Measurements from ENCODE around the gene ACSF2. TPM values are rescaled to one million over a fixed set of nuclear protein-coding genes. Genes with fewer than 3 reads are reported as not detected.

The ACSF2 gene
- total and polyA plus RNA-seq, 2 of the 13 experiments (the other 11 are each of a cell fraction or from before 2014, with no cell fraction given), result 87.3 to 109 TPM

- no peak for TF ChIP-seq DMTF1 (CRISPR knock-in tag; IDR thresholded peaks at IDR 0.05)
- peak; percentile 71 for TF ChIP-seq ZMYM3 (CRISPR knock-in tag; IDR thresholded peaks at IDR 0.05)
- TF ChIP-seq ZNF652 (CRISPR knock-in tag; IDR thresholded peaks at IDR 0.05; ENCODE audit: borderline replicate concordance, low read depth), result peak; percentile 53; the same call in 1 of the 2 replicates
- no peak for TF ChIP-seq MLLT10 (CRISPR knock-in tag; IDR thresholded peaks at IDR 0.05)
- TF ChIP-seq ZNF160 (CRISPR knock-in tag; IDR thresholded peaks at IDR 0.05), result peak; percentile 31; the same call in 1 of the 2 replicates
- TF ChIP-seq ZNF558 (CRISPR knock-in tag; IDR thresholded peaks at IDR 0.05; ENCODE audit: borderline replicate concordance), result no peak
- TF ChIP-seq NR2F6 (IDR thresholded peaks at IDR 0.05), result peak; percentile 88
- TF ChIP-seq NR2F6 (CRISPR knock-in tag; IDR thresholded peaks at IDR 0.05), result peak; percentile 92
- no peak for TF ChIP-seq ZNF781 (CRISPR knock-in tag; IDR thresholded peaks at IDR 0.05; ENCODE audit: borderline replicate concordance, not compliant biosample characterization)
- TF ChIP-seq ETS1 (CRISPR knock-in tag; IDR thresholded peaks at IDR 0.05), result no peak
- no peak for TF ChIP-seq MXD1 (CRISPR knock-in tag; IDR thresholded peaks at IDR 0.05)
- TF ChIP-seq ZNF749 (CRISPR knock-in tag; IDR thresholded peaks at IDR 0.05; ENCODE audit: borderline replicate concordance), result no peak
- peak; percentile 79; the same call in 1 of the 2 replicates for TF ChIP-seq ZBTB33 (CRISPR knock-in tag; IDR thresholded peaks at IDR 0.05)
- TF ChIP-seq MYPOP (CRISPR knock-in tag; IDR thresholded peaks at IDR 0.05), result peak; percentile 81
- peak; percentile 98 for TF ChIP-seq ZNF614 (CRISPR knock-in tag; IDR thresholded peaks at IDR 0.05; ENCODE audit: borderline replicate concordance)
- no peak for TF ChIP-seq JUNB (CRISPR knock-in tag; IDR thresholded peaks at IDR 0.05; ENCODE audit: borderline replicate concordance)
- TF ChIP-seq RXRA (CRISPR knock-in tag; IDR thresholded peaks at IDR 0.05), result peak; percentile 94
- peak; percentile 93 for TF ChIP-seq FOXP4 (CRISPR knock-in tag; IDR thresholded peaks at IDR 0.05)
- TF ChIP-seq ZNF274 (CRISPR knock-in tag; IDR thresholded peaks at IDR 0.05), result no peak
- 0 out of 2 replicates have a peak, but pooled peaks have one; percentile 2 for TF ChIP-seq HCFC1 (IDR thresholded peaks at IDR 0.05; ENCODE audit: low read depth, low read length)
- no peak for TF ChIP-seq EEA1 (CRISPR knock-in tag; IDR thresholded peaks at IDR 0.05; ENCODE audit: borderline replicate concordance)
These were observed 2.9 kb downstream of the ACSF2 start (continued) for GRCh38 chr17:50428831-50429424.

Data from HepG2 (cell line).